H1 (cell line): Measurements from ENCODE around the gene SPATA19.

Experiments
- CEBPB ChIP-seq: IDR thresholded peaks from 2 replicates; pipeline ENCODE4 v1.6.1; 2012; ENCODE audit warnings: low read depth, low read length
- CHD1 ChIP-seq: IDR thresholded peaks from 2 replicates; pipeline ENCODE4 v1.6.1; 2012; ENCODE audit warnings: low read depth, low read length, improper control_type of control experiment
- CHD2 ChIP-seq: IDR thresholded peaks from 2 replicates; pipeline ENCODE4 v1.6.1; 2012; ENCODE audit warnings: low read length, improper control_type of control experiment
- CTCF ChIP-seq, 3 experiments: IDR thresholded peaks; 1 replicate in 2 of 3; 2 replicates in 1 of 3; pipeline versions ENCODE4 v1.5.1 to v1.6.1; 2011; ENCODE audit warnings: low read length in 3 of 3, mild to moderate bottlenecking in 3 of 3, inconsistent platforms in 2 of 3, low read depth in 1 of 3, moderate library complexity in 1 of 3; ENCODE audit not compliant: insufficient read depth in 1 of 3; ENCODE audit errors: control extremely low read depth in 1 of 3
- JUN ChIP-seq: IDR thresholded peaks from 2 replicates; pipeline ENCODE4 v1.6.1; 2011; ENCODE audit warnings: low read depth, mild to moderate bottlenecking, improper control_type of control experiment, low read length
- POLR2A ChIP-seq, 2 experiments: IDR thresholded peaks; 1 replicate in 1 of 2; 2 replicates in 1 of 2; pipeline ENCODE4 v1.6.1; 2011; ENCODE audit warnings: low read depth in 2 of 2, low read length in 2 of 2, mild to moderate bottlenecking in 2 of 2; ENCODE audit errors: control extremely low read depth in 1 of 2
- RAD21 ChIP-seq, 2 experiments: IDR thresholded peaks in 1 of 2; conservative IDR thresholded peaks in 1 of 2; 2 replicates each; pipeline ENCODE4 v1.6.1; 2011; ENCODE audit warnings: low read depth in 2 of 2, low read length in 2 of 2, improper control_type of control experiment in 1 of 2, inconsistent platforms in 1 of 2, mild to moderate bottlenecking in 1 of 2, moderate library complexity in 1 of 2
- RNF2 ChIP-seq: fragments of 200-900, 300-1000 bp; sonication (generic); IDR thresholded peaks from 2 replicates; pipeline ENCODE4 v1.7.1; 2016; ENCODE audit warnings: borderline replicate concordance, low read depth, mild to moderate bottlenecking, antibody characterized with exemption, low read length; ENCODE audit not compliant: poor library complexity, severe bottlenecking; ENCODE audit errors: missing control alignments
- RXRA ChIP-seq: IDR thresholded peaks from 2 replicates; pipeline ENCODE4 v1.6.1; 2011; ENCODE audit warnings: low read depth, mild to moderate bottlenecking, low read length, moderate library complexity; ENCODE audit not compliant: insufficient read depth
- SP1 ChIP-seq: IDR thresholded peaks from 2 replicates; pipeline ENCODE4 v1.6.1; 2011; ENCODE audit warnings: low read depth, low read length
- TAF1 ChIP-seq: IDR thresholded peaks from 2 replicates; pipeline ENCODE4 v1.6.1; 2011; ENCODE audit warnings: mild to moderate bottlenecking, low read depth, low read length

- TF ChIP-seq CTCF (IDR thresholded peaks at IDR 0.05; ENCODE audit: control extremely low read depth in 1 of 3, insufficient read depth in 1 of 3, low read depth in 1 of 3, low read length in 3 of 3) (no peak), CHD1 (no peak), SP1 (no peak), CEBPB (no peak), JUN (no peak), RAD21 (IDR thresholded peaks at IDR 0.05 in 1 of 2, conservative IDR thresholded peaks at IDR 0.05 in 1 of 2; ENCODE audit: low read depth in 2 of 2, low read length in 2 of 2) (no peak), POLR2A (IDR thresholded peaks at IDR 0.05; ENCODE audit: control extremely low read depth in 1 of 2, low read depth in 2 of 2, low read length in 2 of 2) (no peak), CHD2 (no peak), RNF2 (no peak), RXRA (no peak), TAF1 (no peak)
These were observed 33.2 kb downstream of the SPATA19 start for GRCh38 chr11:133811850-133812685.
